HUES6 (cell line): ENCODE measurements around the gene GGTLC2.

ENCODE experiments used
- H3K27ac ChIP-seq: 2 replicates; pipeline ENCODE4 v1.7.0; 2013; ENCODE audit warnings: low read depth, mild to moderate bottlenecking, low read length, inconsistent platforms
- H3K27me3 ChIP-seq: 2 replicates; pipeline ENCODE4 v1.6.1; 2013; ENCODE audit warnings: low read length; ENCODE audit not compliant: control insufficient read depth, insufficient read depth
- H3K36me3 ChIP-seq: 2 replicates; pipeline ENCODE4 v1.6.1; 2013; ENCODE audit warnings: low read length; ENCODE audit not compliant: control insufficient read depth, insufficient read depth
- H3K4me1 ChIP-seq: 2 replicates; pipeline ENCODE4 v1.6.1; 2013; ENCODE audit warnings: low read length; ENCODE audit not compliant: control insufficient read depth, insufficient read depth
- H3K4me3 ChIP-seq: 2 replicates; pipeline ENCODE4 v1.5.1; 2013; ENCODE audit warnings: low read depth, low read length
- H3K9ac ChIP-seq: one replicate; pipeline ENCODE4 v1.6.1; 2013; ENCODE audit warnings: mild to moderate bottlenecking, low read length
- H3K9me3 ChIP-seq: 2 replicates; pipeline ENCODE4 v1.6.1; 2013; ENCODE audit warnings: low read depth, low read length; ENCODE audit not compliant: control insufficient read depth, insufficient read depth

GGTLC2 gene

GRCh38 chr22:22692707-22693530, 48.5 kb downstream of the GGTLC2 start:
- peaks cover 95% of the 10 kb centered on the region for H3K27me3 ChIP-seq
- H3K9me3 ChIP-seq: no peaks in the 10 kb centered on the region
- no peak overlapping the region for H3K27ac ChIP-seq
- H3K36me3 ChIP-seq: no peaks in the 10 kb centered on the region
- H3K4me3 ChIP-seq: no peak overlapping the region
- H3K4me1 ChIP-seq: no peaks in the 10 kb centered on the region
- no peak overlapping the region for H3K9ac ChIP-seq

- Histone ChIP-seq H3K4me3 (no peak overlapping the region), H3K4me1 (no peaks in the 10 kb centered on the region), H3K9me3 (no peaks in the 10 kb centered on the region), H3K9ac (no peak overlapping the region), H3K27me3 (peaks cover 97% of the 10 kb centered on the region), H3K36me3 (no peaks in the 10 kb centered on the region), H3K27ac (no peak overlapping the region)
Observed at GRCh38 chr22:22693531-22693884, 49.1 kb downstream of the GGTLC2 start.

- no peaks in the 10 kb centered on the region for H3K36me3 ChIP-seq
- no peak overlapping the region for H3K4me3 ChIP-seq
- H3K4me1 ChIP-seq: no peaks in the 10 kb centered on the region
- no peaks in the 10 kb centered on the region for H3K9me3 ChIP-seq
- no peak overlapping the region for H3K27ac ChIP-seq
- H3K9ac ChIP-seq: no peak overlapping the region
- peaks cover 96% of the 10 kb centered on the region for H3K27me3 ChIP-seq
Observed at GRCh38 chr22:22694106-22694505, 49.7 kb downstream of the GGTLC2 start.

GRCh38 chr22:22696104-22696503, 51.7 kb downstream of the GGTLC2 start:
- Histone ChIP-seq H3K9ac (no peak overlapping the region), H3K27me3 (peaks cover 96% of the 10 kb centered on the region), H3K4me3 (no peak overlapping the region), H3K27ac (no peak overlapping the region), H3K36me3 (no peaks in the 10 kb centered on the region), H3K4me1 (no peaks in the 10 kb centered on the region), H3K9me3 (no peaks in the 10 kb centered on the region)
